Peyer's patch (tissue), 4 donors: ENCODE data around the gene NDUFAB1. TPM values are rescaled to one million over a fixed set of nuclear protein-coding genes. Genes with fewer than 3 reads are reported as not detected.

ENCODE experiments used
- DNase-seq, 3 donors: peaks; one replicate each; pipeline ENCODE4 v3.0.0-alpha.2; 2017 to 2019
- H3K27ac ChIP-seq, 4 donors: fragments of 200-600 bp; sonication (generic); one replicate each; pipeline ENCODE4 v1.5.1; 2016 to 2019
- H3K27me3 ChIP-seq, 2 donors: fragments of 200-600 bp; sonication (generic); one replicate each; pipeline ENCODE4 v1.5.1; 2019
- H3K36me3 ChIP-seq, 3 donors: fragments of 200-600 bp; sonication (generic); one replicate each; pipeline ENCODE4 v1.5.1; 2016 to 2019
- H3K4me1 ChIP-seq, 4 donors: fragments of 200-600 bp; sonication (generic); one replicate each; pipeline ENCODE4 v1.5.1; 2016 to 2019
- H3K4me3 ChIP-seq, 4 donors: fragments of 200-600 bp; sonication (generic); 1 replicate in 3 of 4; 2 replicates in 1 of 4; pipeline ENCODE4 v1.5.1; 2016 to 2019; ENCODE audit warnings: mild to moderate bottlenecking in 1 of 4
- H3K9me3 ChIP-seq, 4 donors: fragments of 200-600 bp; sonication (generic); one replicate each; pipeline ENCODE4 v1.5.1; 2016 to 2019; ENCODE audit warnings: mild to moderate bottlenecking in 1 of 4
- POLR2A ChIP-seq, 2 donors: fragments of 450-650 bp; IDR thresholded peaks; one replicate each; pipeline ENCODE4 v1.5.1; 2017; ENCODE audit warnings: antibody characterized with exemption in 2 of 2, mild to moderate bottlenecking in 2 of 2, moderate library complexity in 2 of 2
- total RNA-seq, 4 donors: library from RNA; depleted of rRNA; stranded (reverse); fragments of >200 nt; gene quantifications; one replicate each; pipeline ENCODE4 v1.1.0, GENCODE V29; 2016
- TF ChIP-seq, protein P1 (sequence below), 6 experiments: fragments of 450-650 bp in 4 of 6; fragments of 200-600 bp in 2 of 6; sonication (generic) in 1 of 6; IDR thresholded peaks; one replicate each; pipeline ENCODE4 v1.5.1; 2017 to 2019; ENCODE audit warnings: antibody characterized with exemption in 6 of 6, mild to moderate bottlenecking in 3 of 6, moderate library complexity in 1 of 6

Gene NDUFAB1
- total RNA-seq: 100 to 1,000 TPM in 1 of 4 donors, 10 to 100 TPM in 3; 49.4 to 115 (median 92.8) TPM

DNA sequence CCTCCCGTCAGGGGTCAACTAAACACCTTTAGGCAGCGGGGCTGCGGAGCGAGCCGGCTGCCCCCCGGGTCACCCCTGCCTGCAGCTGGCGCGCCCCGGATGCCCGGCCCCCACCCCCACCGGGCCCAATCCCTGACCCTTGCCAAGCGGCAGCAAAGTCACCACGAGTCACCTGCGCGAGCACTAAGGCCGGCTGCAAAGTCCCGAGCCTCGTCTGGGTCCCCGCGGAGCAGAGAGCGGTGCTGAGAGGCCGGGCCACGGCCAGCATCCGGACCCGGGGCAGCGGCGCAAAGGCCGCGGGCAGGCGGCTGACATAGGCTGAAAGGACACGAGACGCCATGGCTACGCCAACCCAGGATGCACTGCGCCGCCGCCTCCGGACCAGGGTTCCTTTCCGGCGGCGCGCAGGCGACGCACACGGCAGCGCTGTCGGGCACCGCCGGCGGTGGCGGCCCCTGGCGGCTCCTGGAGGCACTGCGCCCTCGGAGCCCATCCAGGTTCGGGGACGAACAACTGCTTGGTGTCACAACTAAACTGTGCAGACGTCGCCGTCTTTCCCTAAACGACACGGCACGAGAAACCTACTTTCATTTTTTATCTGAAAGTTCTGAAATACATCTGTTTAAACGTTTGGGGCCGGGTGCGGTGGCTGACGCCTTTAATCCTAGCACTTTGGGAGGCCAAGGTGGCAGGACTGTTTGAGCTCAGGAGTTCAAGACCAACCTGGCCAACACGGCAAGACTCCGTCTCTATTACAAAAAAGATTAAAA is at the start of gene NDUFAB1:
TSS of gene NDUFAB1 (minus strand) at position 366 of the 770 bp plus-strand sequence. CDS start at position 340, 26 bp downstream.
- H3K36me3 ChIP-seq: peaks cover 0 to 22% (median 0%) of the 10 kb centered on the region in 3 donors
- peak within 1 kb of the TSS; percentile 82 to 99 (median 93) for H3K4me3 ChIP-seq
- H3K27ac ChIP-seq: peak within 1 kb of the TSS; percentile 65 to 84 (median 80)
- TF ChIP-seq, protein P1, sequence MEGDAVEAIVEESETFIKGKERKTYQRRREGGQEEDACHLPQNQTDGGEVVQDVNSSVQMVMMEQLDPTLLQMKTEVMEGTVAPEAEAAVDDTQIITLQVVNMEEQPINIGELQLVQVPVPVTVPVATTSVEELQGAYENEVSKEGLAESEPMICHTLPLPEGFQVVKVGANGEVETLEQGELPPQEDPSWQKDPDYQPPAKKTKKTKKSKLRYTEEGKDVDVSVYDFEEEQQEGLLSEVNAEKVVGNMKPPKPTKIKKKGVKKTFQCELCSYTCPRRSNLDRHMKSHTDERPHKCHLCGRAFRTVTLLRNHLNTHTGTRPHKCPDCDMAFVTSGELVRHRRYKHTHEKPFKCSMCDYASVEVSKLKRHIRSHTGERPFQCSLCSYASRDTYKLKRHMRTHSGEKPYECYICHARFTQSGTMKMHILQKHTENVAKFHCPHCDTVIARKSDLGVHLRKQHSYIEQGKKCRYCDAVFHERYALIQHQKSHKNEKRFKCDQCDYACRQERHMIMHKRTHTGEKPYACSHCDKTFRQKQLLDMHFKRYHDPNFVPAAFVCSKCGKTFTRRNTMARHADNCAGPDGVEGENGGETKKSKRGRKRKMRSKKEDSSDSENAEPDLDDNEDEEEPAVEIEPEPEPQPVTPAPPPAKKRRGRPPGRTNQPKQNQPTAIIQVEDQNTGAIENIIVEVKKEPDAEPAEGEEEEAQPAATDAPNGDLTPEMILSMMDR (IDR thresholded peaks at IDR 0.05): peak; percentile 98 to 100 (median 100)
- peak in 1 of 2 donors; percentile 17 for TF ChIP-seq POLR2A (IDR thresholded peaks at IDR 0.05)
- peaks cover 0 to 11% (median 6%) of the 10 kb centered on the region in 4 donors for H3K4me1 ChIP-seq
- H3K27me3 ChIP-seq: no peaks in the 10 kb centered on the region
- no peaks in the 10 kb centered on the region for H3K9me3 ChIP-seq
- DNase-seq: peak; percentile 88 to 96 (median 94)

DNA sequence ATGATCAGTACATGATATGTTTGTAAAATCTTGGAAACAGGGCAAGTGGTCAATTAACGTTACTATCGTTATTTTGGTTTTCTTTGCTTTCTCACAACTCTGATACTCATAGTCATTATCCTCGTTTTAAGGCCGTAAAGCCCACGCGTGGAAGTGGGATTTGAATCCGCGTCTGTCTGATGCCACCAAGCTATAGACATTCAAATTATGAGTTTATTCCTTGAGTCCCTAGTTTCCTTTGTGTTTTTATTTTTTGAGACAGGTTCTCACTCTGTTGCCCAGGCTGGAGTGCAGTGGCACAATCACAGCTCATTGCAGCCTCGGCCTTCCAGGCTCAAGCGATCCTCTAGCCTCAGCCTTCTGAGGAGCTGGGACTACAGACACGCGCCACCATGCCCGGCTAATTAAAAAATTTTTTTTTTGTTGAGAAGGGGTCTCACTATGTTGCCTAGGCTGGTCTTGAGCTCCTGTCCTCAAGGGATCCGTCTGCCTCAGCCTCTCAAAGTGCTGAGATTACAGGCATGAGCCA is 46.2 kb upstream of the NDUFAB1 start:
- TF ChIP-seq, protein P1 (IDR thresholded peaks at IDR 0.05): no peak
- no peak for TF ChIP-seq POLR2A (IDR thresholded peaks at IDR 0.05)
- Histone ChIP-seq H3K4me1 (peaks cover 0 to 19% (median 0%) of the 10 kb centered on the region in 4 donors), H3K9me3 (no peaks in the 10 kb centered on the region), H3K27ac (peak overlapping the region in 2 of 4 donors; percentile 79 to 82), H3K4me3 (peak overlapping the region; percentile 72 to 88 (median 85)), H3K27me3 (no peaks in the 10 kb centered on the region), H3K36me3 (peaks cover 0 to 41% (median 0%) of the 10 kb centered on the region in 3 donors)
- no peak for DNase-seq

DNA sequence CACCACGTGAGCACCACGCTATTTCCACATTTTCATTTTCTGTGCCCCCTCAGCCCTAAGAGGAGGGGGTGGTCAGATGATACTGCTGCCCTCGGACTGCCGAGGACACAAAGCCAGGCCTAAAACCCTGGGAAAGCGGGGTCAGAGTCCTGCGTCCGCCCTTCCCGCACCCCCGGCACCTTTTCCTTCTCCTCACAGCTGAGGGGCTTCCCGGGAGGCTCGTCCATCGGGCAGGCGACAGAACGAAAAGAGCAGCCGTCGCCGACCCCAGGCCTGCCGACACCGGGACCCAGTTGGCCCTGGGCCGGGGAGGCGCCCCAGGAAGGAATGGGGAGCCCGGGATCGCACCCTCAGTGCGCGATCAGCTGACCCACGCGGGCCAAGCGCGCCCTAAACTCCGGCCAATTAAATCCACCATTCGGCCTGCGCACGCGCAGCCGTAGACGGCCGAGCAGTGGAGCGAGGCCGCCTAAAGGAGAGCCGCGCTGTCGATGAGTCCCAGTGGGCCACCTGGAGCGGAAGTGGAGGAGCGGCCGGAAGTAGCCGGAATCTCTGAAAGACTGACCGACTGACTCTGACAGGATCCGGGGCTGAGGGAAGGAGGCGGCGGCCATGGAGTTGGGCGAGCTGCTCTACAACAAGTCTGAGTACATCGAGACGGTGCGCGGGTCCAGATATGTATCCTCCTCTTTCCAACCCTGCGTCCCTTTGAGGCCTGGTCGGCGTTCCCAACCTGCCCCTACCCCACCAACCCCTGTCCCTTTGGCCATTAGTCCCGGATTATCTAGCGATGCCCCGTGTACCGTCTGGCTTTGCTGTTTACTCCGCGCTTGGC is 45.0 kb upstream of the NDUFAB1 start, which contains the start of the genes DCTN5 and PALB2:
TSS of gene DCTN5 (plus strand) at position 536 of the 835 bp plus-strand sequence. CDS start at position 613, 77 bp downstream.
TSS of gene PALB2 (minus strand) at position 380 of the 835 bp plus-strand sequence. CDS start at position 227, 153 bp downstream.
- peak; percentile 91 to 96 (median 93) for DNase-seq
- H3K27ac ChIP-seq: peak within 1 kb of the TSS; percentile 75 to 82 (median 80)
- no peaks in the 10 kb centered on the region for H3K9me3 ChIP-seq
- H3K4me3 ChIP-seq: peak within 1 kb of the TSS; percentile 72 to 88 (median 85)
- peaks cover 0 to 39% (median 0%) of the 10 kb centered on the region in 3 donors for H3K36me3 ChIP-seq
- H3K4me1 ChIP-seq: peaks cover 0 to 19% (median 0%) of the 10 kb centered on the region in 4 donors
- no peaks in the 10 kb centered on the region for H3K27me3 ChIP-seq
- peak; percentile 42 to 52 for TF ChIP-seq POLR2A (IDR thresholded peaks at IDR 0.05)
- TF ChIP-seq, protein P1 (IDR thresholded peaks at IDR 0.05): peak in 2 of 6 experiments; percentile 7 to 15

DNA sequence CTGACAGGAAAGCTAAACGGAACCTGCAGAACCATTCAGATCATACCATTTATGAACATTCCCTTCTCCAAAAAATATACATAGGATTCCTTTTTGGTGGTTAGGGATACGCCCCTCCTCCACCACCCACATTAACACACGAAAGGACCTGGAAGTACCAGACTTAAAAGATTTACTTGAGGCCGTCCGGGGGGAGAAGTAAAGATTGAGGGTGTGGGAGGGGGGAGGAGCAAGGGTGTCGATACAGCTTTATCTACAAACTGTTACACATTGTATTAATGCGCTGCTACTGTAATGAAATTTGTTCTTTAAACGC is 44.5 kb upstream of the NDUFAB1 start:
- H3K27ac ChIP-seq: peak overlapping the region; percentile 75 to 82 (median 80)
- DNase-seq: no peak
- peaks cover 0 to 19% (median 0%) of the 10 kb centered on the region in 4 donors for H3K4me1 ChIP-seq
- no peaks in the 10 kb centered on the region for H3K27me3 ChIP-seq
- no peaks in the 10 kb centered on the region for H3K9me3 ChIP-seq
- H3K4me3 ChIP-seq: peak overlapping the region; percentile 72 to 88 (median 85)
- H3K36me3 ChIP-seq: peaks cover 0 to 40% (median 0%) of the 10 kb centered on the region in 3 donors
- TF ChIP-seq, protein P1 (IDR thresholded peaks at IDR 0.05): no peak
- no peak for TF ChIP-seq POLR2A (IDR thresholded peaks at IDR 0.05)

DNA sequence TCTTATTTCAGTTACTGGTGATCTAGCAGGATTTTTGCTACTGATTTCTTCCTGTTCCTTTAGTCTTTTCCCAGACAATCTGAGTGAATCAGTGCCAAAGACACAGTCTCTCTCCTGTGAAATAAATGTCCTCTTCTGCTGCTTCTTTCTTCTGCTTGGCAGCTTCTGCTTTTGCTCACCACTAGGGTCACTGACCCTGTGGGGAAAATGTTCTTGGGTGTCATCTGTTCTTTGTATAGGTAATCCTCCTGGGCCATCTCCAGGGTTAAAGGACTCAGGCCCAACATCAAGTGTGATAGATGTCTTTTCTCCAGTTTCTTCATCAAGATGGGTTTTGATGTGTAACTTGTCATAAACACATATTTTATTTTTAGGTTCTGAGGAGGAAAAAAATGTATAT is 39.8 kb upstream of the NDUFAB1 start:
- no peak for DNase-seq
- Histone ChIP-seq H3K27ac (no peak overlapping the region), H3K27me3 (no peaks in the 10 kb centered on the region), H3K36me3 (peaks cover 0 to 40% (median 0%) of the 10 kb centered on the region in 3 donors), H3K4me1 (peaks cover 0 to 9% (median 0%) of the 10 kb centered on the region in 4 donors), H3K9me3 (no peaks in the 10 kb centered on the region), H3K4me3 (no peak overlapping the region)
- TF ChIP-seq, protein P1 (IDR thresholded peaks at IDR 0.05): no peak
- no peak for TF ChIP-seq POLR2A (IDR thresholded peaks at IDR 0.05)
